KMS-11 (cell line): ENCODE data around the gene ABCC10.
"Not testable (repeated sequence)": the region's sequence is repeated elsewhere in the genome, so short reads cannot be mapped to it uniquely, and the experiment has no call there.

Source experiments
- H2AFZ ChIP-seq: fragments of 200-600 bp; sonication (generic); 2 replicates; pipeline ENCODE4 v1.6.1; 2016; ENCODE audit warnings: antibody characterized with exemption, mixed run types, low read depth
- H3K27ac ChIP-seq: fragments of 200-600 bp; sonication (generic); 2 replicates; pipeline ENCODE4 v1.6.1; 2016; ENCODE audit warnings: mild to moderate bottlenecking, mixed run types
- H3K27me3 ChIP-seq: fragments of 200-600 bp; sonication (generic); 2 replicates; pipeline ENCODE4 v1.6.1; 2017; ENCODE audit warnings: mild to moderate bottlenecking, low read depth, mixed run types, moderate library complexity; ENCODE audit not compliant: insufficient read depth
- H3K36me3 ChIP-seq: fragments of 200-600 bp; sonication (generic); 2 replicates; pipeline ENCODE4 v1.6.1; 2017; ENCODE audit warnings: mild to moderate bottlenecking, mixed run types; ENCODE audit not compliant: insufficient read depth
- H3K4me1 ChIP-seq: fragments of 200-600 bp; sonication (generic); 2 replicates; pipeline ENCODE4 v1.6.1; 2016; ENCODE audit warnings: mild to moderate bottlenecking, low read depth, mixed run types; ENCODE audit not compliant: poor library complexity, severe bottlenecking
- H3K4me2 ChIP-seq: fragments of 200-600 bp; sonication (generic); 2 replicates; pipeline ENCODE4 v1.7.0; 2016; ENCODE audit warnings: mild to moderate bottlenecking, mixed run types
- H3K4me3 ChIP-seq: fragments of 200-600 bp; sonication (generic); IDR thresholded peaks from 2 replicates; pipeline ENCODE4 v1.6.1; 2017; ENCODE audit warnings: low read depth, low read length, mixed read lengths; ENCODE audit not compliant: insufficient read depth
- H3K79me2 ChIP-seq: fragments of 200-600 bp; sonication (generic); 2 replicates; pipeline ENCODE4 v1.6.1; 2016; ENCODE audit warnings: low read depth, mixed run types; ENCODE audit not compliant: insufficient read depth
- H3K9ac ChIP-seq: fragments of 200-600 bp; sonication (generic); 2 replicates; pipeline ENCODE4 v1.6.1; 2016; ENCODE audit warnings: mild to moderate bottlenecking, mixed run types
- H4K20me1 ChIP-seq: fragments of 200-600 bp; sonication (generic); 2 replicates; pipeline ENCODE4 v1.6.1; 2016; ENCODE audit warnings: mild to moderate bottlenecking, mixed run types; ENCODE audit not compliant: insufficient read depth
- TF ChIP-seq, protein P1 (sequence below): fragments of 200-600 bp; sonication (generic); conservative IDR thresholded peaks from 2 replicates; pipeline ENCODE4 v1.6.1; 2017; ENCODE audit warnings: low read depth, mild to moderate bottlenecking, antibody characterized with exemption, low read length, moderate library complexity, mixed read lengths

The ABCC10 gene

DNA sequence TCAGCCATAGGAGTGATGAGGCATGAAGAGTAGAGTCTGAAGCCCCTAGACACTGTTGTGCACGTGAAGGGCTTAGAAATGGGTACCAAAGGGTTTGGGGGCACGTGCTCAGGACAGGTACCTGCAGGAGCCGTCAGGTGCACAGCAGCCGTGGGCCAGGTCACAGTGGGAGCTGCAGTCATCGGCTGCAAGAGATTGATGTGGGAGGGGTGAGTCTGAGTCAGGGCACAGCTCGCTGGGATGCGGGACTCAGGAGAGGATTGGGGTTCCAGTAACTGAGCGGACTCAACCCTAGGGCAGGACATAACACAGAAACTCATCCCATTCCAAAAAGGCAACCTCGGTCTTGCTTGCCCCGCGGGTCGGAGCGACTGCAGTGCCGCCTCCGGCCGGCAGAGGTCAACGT is 27.0 kb downstream of the ABCC10 start:
- no peak overlapping the region for H3K4me3 ChIP-seq
- H3K79me2 ChIP-seq, result no peaks in the 10 kb centered on the region
- H3K27ac ChIP-seq, result no peak overlapping the region
- H4K20me1 ChIP-seq, result no peaks in the 10 kb centered on the region
- H2AFZ ChIP-seq, result no peak overlapping the region
- peak overlapping the region; percentile 60; the same call in 1 of the 2 replicates for H3K4me2 ChIP-seq
- H3K9ac ChIP-seq, result no peak overlapping the region
- TF ChIP-seq, protein P1, sequence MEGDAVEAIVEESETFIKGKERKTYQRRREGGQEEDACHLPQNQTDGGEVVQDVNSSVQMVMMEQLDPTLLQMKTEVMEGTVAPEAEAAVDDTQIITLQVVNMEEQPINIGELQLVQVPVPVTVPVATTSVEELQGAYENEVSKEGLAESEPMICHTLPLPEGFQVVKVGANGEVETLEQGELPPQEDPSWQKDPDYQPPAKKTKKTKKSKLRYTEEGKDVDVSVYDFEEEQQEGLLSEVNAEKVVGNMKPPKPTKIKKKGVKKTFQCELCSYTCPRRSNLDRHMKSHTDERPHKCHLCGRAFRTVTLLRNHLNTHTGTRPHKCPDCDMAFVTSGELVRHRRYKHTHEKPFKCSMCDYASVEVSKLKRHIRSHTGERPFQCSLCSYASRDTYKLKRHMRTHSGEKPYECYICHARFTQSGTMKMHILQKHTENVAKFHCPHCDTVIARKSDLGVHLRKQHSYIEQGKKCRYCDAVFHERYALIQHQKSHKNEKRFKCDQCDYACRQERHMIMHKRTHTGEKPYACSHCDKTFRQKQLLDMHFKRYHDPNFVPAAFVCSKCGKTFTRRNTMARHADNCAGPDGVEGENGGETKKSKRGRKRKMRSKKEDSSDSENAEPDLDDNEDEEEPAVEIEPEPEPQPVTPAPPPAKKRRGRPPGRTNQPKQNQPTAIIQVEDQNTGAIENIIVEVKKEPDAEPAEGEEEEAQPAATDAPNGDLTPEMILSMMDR, result peak; percentile 87
- H3K36me3 ChIP-seq, result no peaks in the 10 kb centered on the region
- H3K4me1 ChIP-seq, result peaks cover 10% of the 10 kb centered on the region
- peaks cover 21% of the 10 kb centered on the region for H3K27me3 ChIP-seq

DNA sequence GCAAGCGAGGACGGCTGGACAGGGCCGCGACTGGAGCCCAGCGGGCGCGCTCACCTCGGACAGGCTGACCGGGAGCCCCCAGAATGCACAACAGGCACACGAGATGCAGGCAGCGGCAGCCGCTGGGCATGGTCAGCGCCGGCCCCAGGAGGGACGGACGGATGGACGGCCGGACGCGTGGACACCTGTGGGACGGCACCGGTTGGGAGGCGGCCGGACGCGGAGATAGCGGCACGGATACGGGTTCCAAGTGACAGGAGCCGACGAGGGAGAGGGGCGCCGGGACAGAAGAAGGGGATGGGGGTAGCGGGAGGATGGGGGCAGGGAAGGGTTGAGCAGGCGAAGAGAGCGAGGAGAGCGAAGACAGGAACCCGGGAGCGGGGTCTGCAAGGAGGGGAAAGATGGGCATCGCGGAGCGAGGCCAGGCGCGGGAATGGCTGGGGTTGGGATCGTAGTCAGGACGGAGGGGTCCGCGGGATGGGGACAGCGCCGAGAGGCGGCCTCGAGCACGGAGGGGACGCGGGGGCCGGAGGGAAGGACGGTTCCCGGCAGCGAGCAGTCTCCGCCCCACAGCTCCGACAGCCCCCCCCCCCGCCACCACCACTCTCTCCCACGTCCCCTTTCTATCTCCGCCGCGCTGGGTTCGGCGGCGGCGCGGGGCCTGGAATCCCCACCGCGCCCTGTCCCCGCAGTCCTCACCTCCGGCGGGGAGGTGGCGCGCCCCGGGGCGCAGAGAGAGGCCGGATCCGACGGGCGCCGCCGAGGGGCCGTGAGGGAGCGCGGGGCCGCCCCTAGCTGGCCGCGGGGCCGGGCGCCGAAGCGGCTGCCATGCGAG is 27.6 kb downstream of the ABCC10 start:
- H3K4me3 ChIP-seq, result no peak overlapping the region
- peaks cover 10% of the 10 kb centered on the region for H3K4me1 ChIP-seq
- peaks cover 21% of the 10 kb centered on the region for H3K27me3 ChIP-seq
- TF ChIP-seq, protein P1, result peak; percentile 73
- H3K27ac ChIP-seq, result no peak overlapping the region
- H3K4me2 ChIP-seq, result peak overlapping the region; percentile 60
- H3K9ac ChIP-seq, result no peak overlapping the region
- H3K36me3 ChIP-seq, result no peaks in the 10 kb centered on the region
- H3K79me2 ChIP-seq, result no peaks in the 10 kb centered on the region
- peak overlapping the region; percentile 18; the same call in 1 of the 2 replicates for H2AFZ ChIP-seq
- no peaks in the 10 kb centered on the region for H4K20me1 ChIP-seq

DNA sequence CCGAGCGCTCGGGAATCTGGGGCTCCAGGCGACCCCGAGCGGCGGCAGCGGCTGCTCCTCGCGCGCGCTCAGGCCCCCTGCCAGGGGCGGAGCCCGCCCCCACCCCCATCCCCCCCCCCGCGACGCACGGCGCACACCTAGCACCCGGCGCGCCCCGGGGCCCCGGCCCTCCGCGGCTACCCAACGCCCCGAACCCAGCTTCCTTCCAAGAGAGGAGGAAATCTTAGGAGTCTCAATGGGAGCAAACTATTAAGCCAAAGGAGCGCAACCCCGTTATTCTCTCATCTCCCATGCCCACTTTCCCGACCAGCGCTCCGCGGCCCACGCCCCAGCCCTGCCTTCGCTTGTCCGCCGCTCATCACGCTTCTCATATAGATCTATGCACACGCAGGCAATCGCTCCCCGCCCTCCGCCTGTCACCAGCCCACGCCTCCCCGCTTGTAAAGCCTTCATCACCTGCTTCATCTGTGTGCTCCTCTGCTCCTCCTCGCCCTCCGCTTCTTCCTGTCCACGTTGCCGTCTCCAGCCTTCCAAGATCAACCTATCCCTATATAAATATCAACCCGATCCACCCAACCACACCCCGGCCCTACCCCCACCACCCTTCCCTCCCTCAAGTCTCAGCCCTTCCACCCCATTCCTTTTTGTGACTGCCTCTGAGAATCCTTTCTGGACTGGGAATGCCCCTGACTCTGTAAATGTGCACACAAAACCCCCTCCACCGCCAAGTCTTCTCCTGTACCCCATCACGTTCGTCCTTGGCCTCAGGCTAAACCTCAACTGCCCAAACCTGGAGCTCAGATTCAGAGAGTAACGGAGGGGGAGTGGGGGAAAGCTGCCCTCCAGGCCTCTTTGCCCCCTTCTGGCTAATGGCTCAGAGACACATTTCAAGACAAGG is 28.4 kb downstream of the ABCC10 start, which contains the start of gene DLK2:
Gene DLK2, minus strand, starts transcription at position 18 of the 898 bp plus-strand sequence. CDS start 723 bp downstream, outside the sequence.
- Histone ChIP-seq H3K36me3 (no peaks in the 10 kb centered on the region), H4K20me1 (no peaks in the 10 kb centered on the region), H3K27me3 (peaks cover 21% of the 10 kb centered on the region), H3K27ac (no peak within 1 kb of the TSS), H3K4me2 (peak within 1 kb of the TSS; percentile 60), H3K4me3 (no peak within 1 kb of the TSS), H3K79me2 (no peaks in the 10 kb centered on the region), H3K4me1 (peaks cover 10% of the 10 kb centered on the region), H3K9ac (no peak within 1 kb of the TSS), H2AFZ (peak within 1 kb of the TSS; percentile 18; the same call in 1 of the 2 replicates)
- TF ChIP-seq, protein P1, result no peak

DNA sequence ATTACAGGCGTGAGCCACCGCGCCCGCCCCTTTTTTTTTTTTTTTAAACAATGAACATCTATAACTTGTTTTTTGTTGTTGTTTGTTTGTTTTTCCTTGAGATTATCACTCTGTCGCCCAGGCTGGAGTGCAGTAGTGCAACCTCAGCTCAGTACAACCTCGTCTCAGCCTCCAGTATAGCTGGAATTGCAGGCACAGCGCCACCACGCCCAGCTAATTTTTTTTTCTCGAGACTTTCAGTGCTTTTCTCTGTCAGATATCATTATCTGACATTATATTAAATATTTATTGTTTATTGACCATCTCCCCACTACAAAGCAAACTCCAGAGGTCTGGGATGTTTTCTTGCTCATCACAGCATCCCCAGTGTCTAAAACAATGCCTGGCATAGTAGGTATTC is 30.3 kb downstream of the ABCC10 start:
- TF ChIP-seq, protein P1, result no peak
- Histone ChIP-seq H3K27me3 (peaks cover 21% of the 10 kb centered on the region), H2AFZ (no peak overlapping the region), H3K4me1 (peaks cover 10% of the 10 kb centered on the region), H3K4me3 (no peak overlapping the region), H3K36me3 (no peaks in the 10 kb centered on the region), H4K20me1 (no peaks in the 10 kb centered on the region), H3K79me2 (no peaks in the 10 kb centered on the region), H3K4me2 (no peak overlapping the region), H3K9ac (no peak overlapping the region), H3K27ac (no peak overlapping the region)

DNA sequence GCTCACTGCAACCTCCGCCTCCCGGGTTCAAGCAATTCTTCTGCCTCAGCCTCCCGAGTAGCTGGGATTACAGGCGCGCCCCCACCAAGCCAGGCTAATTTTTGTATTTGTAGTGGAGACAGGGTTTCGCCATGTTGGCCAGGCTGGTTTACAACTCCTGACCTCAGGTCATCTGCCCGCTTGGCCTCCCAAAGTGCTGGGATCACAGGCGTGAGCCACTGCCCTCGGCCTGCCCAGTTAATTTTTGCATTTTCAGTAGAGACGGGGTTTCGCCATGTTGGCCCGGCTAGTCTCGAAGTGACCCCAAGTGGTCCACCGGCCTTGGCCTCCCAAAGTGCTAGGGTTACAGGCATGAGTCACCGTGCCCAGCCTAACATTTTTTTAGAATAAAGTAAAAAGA is 30.8 kb downstream of the ABCC10 start:
- H4K20me1 ChIP-seq, H3K79me2 ChIP-seq, H2AFZ ChIP-seq, H3K9ac ChIP-seq, H3K36me3 ChIP-seq, H3K4me1 ChIP-seq, H3K4me2 ChIP-seq, H3K27ac ChIP-seq, H3K4me3 ChIP-seq: not testable (repeated sequence)
- peaks cover 21% of the 10 kb centered on the region for H3K27me3 ChIP-seq
